Dedifferentiated amniotic fluid mesenchymal stem cell (primary cell): Measurements from ENCODE around the gene ZMYM1.
"Not testable (repeated sequence)": the region's sequence is repeated elsewhere in the genome, so short reads cannot be mapped to it uniquely, and the experiment has no call there.

ENCODE experiments used
- DNase-seq: peaks from one replicate; pipeline ENCODE4 v3.0.0-alpha.2; 2016; ENCODE audit errors: extremely low spot score

Gene ZMYM1

GRCh38 chr1:35076426-35076825, 2.8 kb upstream of the ZMYM1 start:
- DNase-seq: not testable (repeated sequence)

GRCh38 chr1:35080171-35080854, 1.1 kb downstream of the ZMYM1 start:
- DNase-seq: no peak

- DNase-seq: no peak
These were observed 6.2 kb downstream of the ZMYM1 start for GRCh38 chr1:35085421-35085820.

GRCh38 chr1:35097224-35097623, 18.0 kb downstream of the ZMYM1 start:
- peak; percentile 68 for DNase-seq

- peak; percentile 62 for DNase-seq
These were observed 31.9 kb downstream of the ZMYM1 start for GRCh38 chr1:35111106-35111505.

- no peak for DNase-seq
These were observed 33.5 kb downstream of the ZMYM1 start for GRCh38 chr1:35112668-35113067.

- no peak for DNase-seq
These were observed 36.5 kb downstream of the ZMYM1 start for GRCh38 chr1:35115459-35116383.

- no peak for DNase-seq
These were observed 41.4 kb downstream of the ZMYM1 start for GRCh38 chr1:35120458-35121133.

GRCh38 chr1:35122311-35122710, 43.1 kb downstream of the ZMYM1 start:
- DNase-seq: no peak

GRCh38 chr1:35126546-35126945, 47.4 kb downstream of the ZMYM1 start:
- DNase-seq: no peak

GRCh38 chr1:35129080-35129479, 49.9 kb downstream of the ZMYM1 start:
- DNase-seq: no peak

GRCh38 chr1:35136780-35137179, 57.6 kb downstream of the ZMYM1 start:
- DNase-seq: no peak

- DNase-seq: not testable (repeated sequence)
These were observed 58.4 kb downstream of the ZMYM1 start for GRCh38 chr1:35137590-35137989.

- DNase-seq: not testable (repeated sequence)
These were observed 63.1 kb downstream of the ZMYM1 start for GRCh38 chr1:35142294-35142693.

- DNase-seq: not testable (repeated sequence)
These were observed 63.5 kb downstream of the ZMYM1 start for GRCh38 chr1:35142728-35143127.

GRCh38 chr1:35143737-35144508, 64.7 kb downstream of the ZMYM1 start:
- no peak for DNase-seq

- not testable (repeated sequence) for DNase-seq
These were observed 66.8 kb downstream of the ZMYM1 start for GRCh38 chr1:35145892-35146549.

- no peak for DNase-seq
These were observed 72.0 kb downstream of the ZMYM1 start for GRCh38 chr1:35151220-35151619.

GRCh38 chr1:35164893-35165292, 85.7 kb downstream of the ZMYM1 start:
- DNase-seq: no peak
